ENCODE measurements around the gene FAM163B. TPM values are rescaled to one million over a fixed set of nuclear protein-coding genes. Genes with fewer than 3 reads are reported as not detected.

The FAM163B gene
- polyA plus RNA-seq, 1 donor (not counting 4 experiments of a cell fraction or from before 2014, with no cell fraction given): not detected

DNA sequence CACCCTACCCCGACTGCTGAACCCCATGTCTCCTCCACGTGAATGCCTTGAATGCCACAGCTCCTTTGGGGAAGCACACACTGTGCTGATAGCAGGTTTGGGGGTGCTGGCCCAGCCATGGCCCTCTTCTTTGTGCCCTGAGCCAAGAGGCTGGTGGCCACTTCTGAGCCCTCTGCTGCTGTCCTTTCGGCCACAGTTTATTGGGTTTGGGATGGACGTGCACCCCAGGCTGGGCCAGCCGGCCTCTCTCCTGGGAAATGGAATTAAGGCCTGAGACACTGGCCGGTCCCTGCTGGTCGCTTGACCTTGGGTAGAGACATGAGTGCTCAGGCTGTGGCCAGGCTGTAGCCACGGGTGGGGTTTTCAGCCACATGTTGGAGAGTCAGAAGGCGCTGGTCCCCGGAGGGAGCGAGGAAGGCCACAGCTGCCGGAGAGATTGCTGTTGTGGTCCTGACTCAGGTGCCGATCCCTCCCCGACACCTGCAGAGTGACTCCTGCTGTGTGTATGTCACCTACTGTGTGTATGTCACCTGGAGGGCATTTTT, 26.6 kb downstream of the FAM163B start:
- dilution Hi-C loops (cut with MboI; ENCODE audit: extremely low pct_ligation_motif_present, low sequenced_read_pairs): no loop called here
- H3K4me1 ChIP-seq (ENCODE audit: control insufficient read depth, extremely low read depth, insufficient read depth, low read length): no peaks in the 10 kb centered on the region
- no peaks in the 10 kb centered on the region for H4K20me1 ChIP-seq (ENCODE audit: control insufficient read depth, extremely low read depth, insufficient read depth, low read length)
- H3K9me1 ChIP-seq (ENCODE audit: control insufficient read depth, extremely low read depth, insufficient read depth, low read length): no peaks in the 10 kb centered on the region
- TF ChIP-seq, protein P1, sequence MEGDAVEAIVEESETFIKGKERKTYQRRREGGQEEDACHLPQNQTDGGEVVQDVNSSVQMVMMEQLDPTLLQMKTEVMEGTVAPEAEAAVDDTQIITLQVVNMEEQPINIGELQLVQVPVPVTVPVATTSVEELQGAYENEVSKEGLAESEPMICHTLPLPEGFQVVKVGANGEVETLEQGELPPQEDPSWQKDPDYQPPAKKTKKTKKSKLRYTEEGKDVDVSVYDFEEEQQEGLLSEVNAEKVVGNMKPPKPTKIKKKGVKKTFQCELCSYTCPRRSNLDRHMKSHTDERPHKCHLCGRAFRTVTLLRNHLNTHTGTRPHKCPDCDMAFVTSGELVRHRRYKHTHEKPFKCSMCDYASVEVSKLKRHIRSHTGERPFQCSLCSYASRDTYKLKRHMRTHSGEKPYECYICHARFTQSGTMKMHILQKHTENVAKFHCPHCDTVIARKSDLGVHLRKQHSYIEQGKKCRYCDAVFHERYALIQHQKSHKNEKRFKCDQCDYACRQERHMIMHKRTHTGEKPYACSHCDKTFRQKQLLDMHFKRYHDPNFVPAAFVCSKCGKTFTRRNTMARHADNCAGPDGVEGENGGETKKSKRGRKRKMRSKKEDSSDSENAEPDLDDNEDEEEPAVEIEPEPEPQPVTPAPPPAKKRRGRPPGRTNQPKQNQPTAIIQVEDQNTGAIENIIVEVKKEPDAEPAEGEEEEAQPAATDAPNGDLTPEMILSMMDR (optimal IDR thresholded peaks at IDR 0.05 in 1 of 3, IDR thresholded peaks at IDR 0.05 in 1 of 3, conservative IDR thresholded peaks at IDR 0.05 in 1 of 3; ENCODE audit: extremely low read depth in 1 of 3, insufficient read depth in 2 of 3, low read length in 3 of 3): no peak
- no peak for TF ChIP-seq EZH2 (IDR thresholded peaks at IDR 0.05; ENCODE audit: low read length)
- H3K79me2 ChIP-seq (ENCODE audit: control insufficient read depth, insufficient read depth, low read length): no peaks in the 10 kb centered on the region
- H3K4me3 ChIP-seq (ENCODE audit: control insufficient read depth in 2 of 3, extremely low read depth in 1 of 3, insufficient read depth in 2 of 3, low read depth in 1 of 3, low read length in 3 of 3): no peak overlapping the region
- H3K4me2 ChIP-seq (ENCODE audit: control insufficient read depth, extremely low read depth, insufficient read depth, low read depth, low read length): no peak overlapping the region
- no peak overlapping the region for H3K27ac ChIP-seq (ENCODE audit: control insufficient read depth, insufficient read depth, low read length)
- H2AFZ ChIP-seq (ENCODE audit: control insufficient read depth, low read length): no peak overlapping the region
- H3K9me3 ChIP-seq (ENCODE audit: control insufficient read depth, low read depth, low read length): no peaks in the 10 kb centered on the region
- H3K27me3 ChIP-seq (ENCODE audit: control insufficient read depth, extremely low read depth, insufficient read depth, low read length): peaks cover 51% of the 10 kb centered on the region
- no peaks in the 10 kb centered on the region for H3K36me3 ChIP-seq (ENCODE audit: control insufficient read depth in 2 of 2, extremely low read depth in 1 of 2, insufficient read depth in 2 of 2, low read length in 2 of 2)
- DNase-seq (ENCODE audit: low read depth, low spot score) (no peak), FAIRE-seq (no peak)
- H3K9ac ChIP-seq (ENCODE audit: control insufficient read depth, extremely low read depth, insufficient read depth, low read length): no peak overlapping the region

DNA sequence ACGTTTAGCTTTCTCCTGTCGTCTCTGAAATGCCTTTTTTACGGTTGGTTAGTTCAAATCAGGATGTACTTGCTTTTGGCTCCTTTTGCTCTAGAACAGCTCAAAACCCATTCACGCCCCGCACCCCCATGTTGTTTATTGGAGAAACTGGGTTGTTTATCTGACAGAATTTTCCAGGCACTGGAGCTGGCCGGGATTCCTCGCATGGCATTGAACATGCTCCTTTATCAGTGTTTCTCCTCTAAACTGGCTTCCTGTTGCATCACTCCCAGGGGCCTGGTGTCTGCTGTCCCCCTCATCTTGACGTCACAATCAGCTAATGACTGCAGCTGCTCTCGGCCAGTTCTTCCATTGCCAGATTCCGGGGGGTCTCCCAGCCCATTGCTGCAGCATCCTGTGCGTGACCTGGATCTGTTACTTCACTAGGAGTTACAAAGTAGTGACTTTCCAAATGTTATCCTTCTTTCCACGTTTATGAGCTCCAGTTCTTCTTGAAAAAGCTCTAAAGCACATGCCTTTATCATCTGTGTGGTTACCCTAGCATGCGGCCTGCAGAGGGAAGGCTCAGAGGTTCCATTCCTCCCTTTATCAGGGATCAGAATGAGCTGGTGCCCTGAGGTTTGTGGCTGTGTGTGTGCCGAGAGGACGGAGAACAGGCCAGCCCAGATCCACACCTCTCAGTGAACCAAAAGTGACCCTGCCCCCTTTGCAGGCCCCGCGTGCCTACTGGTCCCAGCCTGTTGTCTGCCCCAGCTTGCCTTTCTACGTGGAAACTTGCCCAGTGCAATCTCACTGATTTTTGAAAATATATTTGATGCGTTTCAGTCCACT, 27.5 kb downstream of the FAM163B start:
- Histone ChIP-seq H3K4me2 (ENCODE audit: control insufficient read depth, extremely low read depth, insufficient read depth, low read depth, low read length) (no peak overlapping the region), H2AFZ (ENCODE audit: control insufficient read depth, low read length) (no peak overlapping the region), H3K4me3 (ENCODE audit: control insufficient read depth in 2 of 3, extremely low read depth in 1 of 3, insufficient read depth in 2 of 3, low read depth in 1 of 3, low read length in 3 of 3) (no peak overlapping the region), H3K27me3 (ENCODE audit: control insufficient read depth, extremely low read depth, insufficient read depth, low read length) (peaks cover 53% of the 10 kb centered on the region), H3K9me3 (ENCODE audit: control insufficient read depth, low read depth, low read length) (no peaks in the 10 kb centered on the region), H3K9ac (ENCODE audit: control insufficient read depth, extremely low read depth, insufficient read depth, low read length) (no peak overlapping the region), H3K27ac (ENCODE audit: control insufficient read depth, insufficient read depth, low read length) (no peak overlapping the region), H3K4me1 (ENCODE audit: control insufficient read depth, extremely low read depth, insufficient read depth, low read length) (no peaks in the 10 kb centered on the region), H3K9me1 (ENCODE audit: control insufficient read depth, extremely low read depth, insufficient read depth, low read length) (no peaks in the 10 kb centered on the region), H4K20me1 (ENCODE audit: control insufficient read depth, extremely low read depth, insufficient read depth, low read length) (no peaks in the 10 kb centered on the region), H3K79me2 (ENCODE audit: control insufficient read depth, insufficient read depth, low read length) (no peaks in the 10 kb centered on the region), H3K36me3 (ENCODE audit: control insufficient read depth in 2 of 2, extremely low read depth in 1 of 2, insufficient read depth in 2 of 2, low read length in 2 of 2) (no peaks in the 10 kb centered on the region)
- DNase-seq (ENCODE audit: low read depth, low spot score): no peak
- TF ChIP-seq EZH2 (IDR thresholded peaks at IDR 0.05; ENCODE audit: low read length): no peak
- TF ChIP-seq, protein P1 (optimal IDR thresholded peaks at IDR 0.05 in 1 of 3, IDR thresholded peaks at IDR 0.05 in 1 of 3, conservative IDR thresholded peaks at IDR 0.05 in 1 of 3; ENCODE audit: extremely low read depth in 1 of 3, insufficient read depth in 2 of 3, low read length in 3 of 3): no peak
- dilution Hi-C loops (cut with MboI; ENCODE audit: extremely low pct_ligation_motif_present, low sequenced_read_pairs): no loop called here
- no peak for FAIRE-seq

Measured in keratinocyte (primary cell).